GM18517 (cell line): ENCODE results near the gene CFAP43.
"Not testable (repeated sequence)": the region's sequence is repeated elsewhere in the genome, so short reads cannot be mapped to it uniquely, and the experiment has no call there.

Experiments
- ATAC-seq: cut with Tn5 transposase; IDR thresholded peaks from one replicate; pipeline ENCODE4 v1.9.1; 2021; ENCODE audit warnings: mild to moderate bottlenecking, moderate library complexity; ENCODE audit not compliant: unreplicated experiment

The CFAP43 gene

GRCh38 chr10:104233817-104234216, 1.7 kb upstream of the CFAP43 start:
- ATAC-seq, result no peak

DNA sequence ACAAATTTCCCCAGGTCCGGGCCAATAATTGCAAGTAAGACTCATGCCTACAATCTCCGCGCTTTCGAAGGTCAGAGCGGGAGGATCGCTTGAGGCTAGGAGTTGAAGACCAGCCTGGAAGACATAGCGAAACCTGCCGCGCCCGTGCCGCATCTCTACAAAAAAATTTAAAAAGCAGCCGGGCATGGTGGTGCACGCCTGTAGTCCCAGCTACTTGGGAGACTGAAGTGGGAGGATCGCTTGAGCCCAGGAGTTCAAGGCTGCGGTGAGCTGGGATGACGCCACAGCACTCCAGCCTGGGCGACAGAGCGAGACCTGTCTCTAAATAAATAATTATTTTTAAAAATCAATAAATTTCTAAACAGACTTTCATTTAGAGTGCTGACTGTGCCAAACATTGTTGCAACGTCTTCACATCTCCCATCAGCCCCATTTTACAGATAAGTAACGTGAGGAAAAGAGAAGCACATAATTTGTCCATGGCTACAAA, 494 bp upstream of the CFAP43 start:
- ATAC-seq, result no peak

- no peak for ATAC-seq
These were observed 1.7 kb downstream of the CFAP43 start for GRCh38 chr10:104230490-104230889.

DNA sequence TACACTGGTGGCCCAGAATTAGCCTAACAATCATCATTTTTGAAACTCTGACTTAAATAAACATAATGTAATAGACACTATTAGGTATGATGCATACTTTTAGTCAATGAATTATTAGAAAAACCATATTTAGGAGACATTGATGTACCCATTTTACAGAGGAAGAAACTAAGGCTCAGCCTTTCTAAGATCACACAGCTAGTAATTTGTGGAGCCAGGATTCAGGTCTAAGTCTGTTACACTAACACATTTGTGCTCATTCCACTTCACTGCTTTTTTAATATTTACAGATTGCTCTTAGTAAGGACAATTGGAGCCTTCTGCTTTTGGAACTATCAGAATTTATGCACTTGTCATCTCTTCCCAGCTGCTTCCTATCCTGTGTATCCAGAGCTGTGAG, 8.9 kb downstream of the CFAP43 start:
- no peak for ATAC-seq

DNA sequence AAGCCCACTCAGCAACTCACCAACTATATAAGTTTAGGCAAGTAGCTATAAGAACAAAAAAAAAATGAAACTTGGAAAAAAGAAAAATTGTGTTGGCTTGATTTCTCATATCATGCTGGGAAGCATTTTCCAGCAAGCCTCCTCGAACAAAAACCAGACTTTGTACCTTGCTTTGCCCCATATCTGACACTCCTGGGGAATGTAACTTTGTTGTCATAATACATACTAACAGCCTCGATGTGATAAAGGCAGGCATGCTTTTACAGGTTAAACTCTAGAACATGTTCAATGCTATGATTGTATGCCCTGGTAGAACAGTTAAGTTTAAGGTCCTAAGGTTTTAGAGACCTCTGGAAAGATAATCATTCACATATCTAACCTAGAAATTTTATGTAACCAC, 11.6 kb downstream of the CFAP43 start:
- no peak for ATAC-seq

DNA sequence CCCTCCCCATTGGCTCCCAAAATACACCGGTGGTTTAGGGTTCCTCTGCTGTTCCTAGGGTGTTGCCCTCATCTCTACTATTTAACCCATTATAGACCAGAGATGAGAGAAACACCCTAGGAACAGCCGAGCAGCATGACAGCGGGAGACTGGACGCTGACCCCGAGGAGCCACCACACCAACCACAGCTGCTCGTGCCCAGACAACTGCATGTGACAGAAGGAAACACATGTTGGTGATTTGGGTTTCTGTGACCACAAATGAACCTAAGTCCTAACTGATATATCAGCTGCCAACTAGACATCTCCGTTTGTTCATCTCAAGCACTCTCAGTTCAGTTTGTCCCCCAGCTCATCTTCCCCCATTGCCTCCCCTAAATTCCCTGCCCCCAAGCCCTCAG, 13.4 kb downstream of the CFAP43 start:
- no peak for ATAC-seq

DNA sequence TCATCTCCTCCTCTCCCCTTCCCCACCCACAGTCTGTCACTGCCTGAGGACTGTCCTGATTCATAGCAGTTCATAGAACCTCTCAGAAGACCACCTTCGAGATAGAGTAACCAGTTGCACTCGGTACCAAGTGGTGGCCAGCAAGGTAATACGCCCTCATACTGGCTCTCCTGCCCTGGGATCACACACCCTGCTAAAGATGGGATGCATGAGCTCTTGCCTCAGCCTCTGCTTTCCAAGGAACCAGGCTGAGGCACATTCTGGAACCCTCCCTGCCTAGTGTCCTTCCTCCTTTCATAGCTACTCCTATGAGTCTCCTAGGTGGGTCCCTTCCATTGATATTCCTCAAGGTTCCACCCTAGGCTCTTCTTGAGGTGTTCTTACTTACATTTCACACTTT, 15.5 kb downstream of the CFAP43 start:
- no peak for ATAC-seq

DNA sequence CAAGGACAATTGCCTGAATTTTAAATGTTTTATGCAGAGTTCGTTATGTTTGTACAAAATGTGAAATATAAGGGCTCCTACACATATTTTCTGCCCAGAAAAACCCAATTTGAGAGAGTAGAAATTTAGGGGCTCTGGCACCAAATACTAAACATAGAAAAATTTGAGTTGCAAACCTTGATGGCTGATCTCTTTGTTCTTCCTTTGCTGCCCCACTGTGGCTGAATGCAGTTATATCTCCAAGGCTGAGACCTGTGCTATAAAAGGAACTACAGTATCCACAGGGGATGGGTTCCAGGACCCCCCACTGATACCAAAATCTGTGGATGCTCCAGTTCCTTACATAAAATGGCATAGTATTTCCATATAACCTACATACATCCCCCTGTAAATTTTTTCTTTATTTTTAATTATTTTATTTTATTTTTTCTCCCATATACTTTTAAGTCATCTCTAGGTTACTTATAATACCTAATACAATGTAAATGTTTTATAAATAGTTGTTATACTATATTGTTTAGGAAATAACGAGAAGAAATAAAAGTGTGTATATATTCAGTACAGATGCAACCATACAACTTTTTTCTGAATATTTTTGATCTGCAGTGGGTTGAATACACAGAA, 22.5 kb downstream of the CFAP43 start:
- ATAC-seq, result no peak

- ATAC-seq, result no peak
These were observed 23.4 kb downstream of the CFAP43 start for GRCh38 chr10:104208730-104209129.

DNA sequence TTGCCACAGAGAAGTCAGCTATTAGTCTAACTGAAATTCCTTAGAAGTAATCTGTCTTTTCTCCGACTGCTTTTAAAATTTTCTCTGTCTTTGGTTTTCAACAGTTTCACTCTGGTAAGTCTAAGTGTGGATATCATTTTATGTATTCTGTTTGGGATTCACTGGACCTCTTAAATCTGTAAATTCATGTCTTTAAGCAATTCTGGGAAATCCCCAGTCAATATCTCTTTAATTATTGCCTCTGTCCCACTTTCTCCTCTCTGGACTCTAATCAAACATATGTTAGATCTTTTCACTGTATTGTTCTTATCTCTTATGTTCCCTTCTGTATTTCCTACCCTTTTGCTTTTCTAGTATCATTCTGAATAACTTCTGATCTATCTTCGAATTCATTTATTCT, 29.9 kb downstream of the CFAP43 start:
- no peak for ATAC-seq

DNA sequence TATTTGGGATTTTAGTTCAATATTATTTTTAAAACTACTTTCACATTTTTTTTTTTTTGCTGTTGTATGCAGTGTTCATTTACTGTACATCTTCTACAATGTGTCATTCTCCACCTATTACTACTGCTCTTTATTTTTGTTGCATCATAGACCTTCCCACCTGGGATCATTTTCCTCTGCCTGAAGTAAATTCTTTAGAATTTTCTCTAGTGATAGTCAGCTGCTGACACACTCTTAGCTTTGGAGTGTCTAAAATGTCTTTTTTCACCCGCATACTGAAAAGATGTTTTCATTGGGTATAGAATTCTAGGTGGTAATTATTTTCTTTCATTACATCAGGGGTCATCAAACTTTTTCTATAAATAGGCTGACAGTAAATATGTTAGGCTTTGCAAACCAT, 30.5 kb downstream of the CFAP43 start:
- no peak for ATAC-seq

DNA sequence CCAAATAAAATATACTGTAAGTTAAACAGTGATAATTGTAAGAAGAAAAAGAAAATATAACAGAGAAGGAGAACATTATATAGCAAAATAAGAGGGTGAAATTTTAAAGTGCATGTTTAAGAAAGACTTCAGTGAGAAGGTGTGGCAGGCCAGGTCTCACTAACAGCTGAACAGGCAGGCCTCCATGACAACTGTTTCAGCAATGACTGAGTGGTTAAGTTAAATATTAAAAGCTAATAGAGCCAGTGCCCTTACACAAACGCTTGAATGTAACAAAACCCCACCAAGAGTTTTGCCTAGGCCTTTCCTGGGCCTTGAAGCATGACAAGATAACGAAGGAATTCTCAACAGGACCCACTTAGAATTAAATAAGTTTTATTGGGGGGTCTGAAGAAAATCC, 32.6 kb downstream of the CFAP43 start:
- ATAC-seq, result no peak

DNA sequence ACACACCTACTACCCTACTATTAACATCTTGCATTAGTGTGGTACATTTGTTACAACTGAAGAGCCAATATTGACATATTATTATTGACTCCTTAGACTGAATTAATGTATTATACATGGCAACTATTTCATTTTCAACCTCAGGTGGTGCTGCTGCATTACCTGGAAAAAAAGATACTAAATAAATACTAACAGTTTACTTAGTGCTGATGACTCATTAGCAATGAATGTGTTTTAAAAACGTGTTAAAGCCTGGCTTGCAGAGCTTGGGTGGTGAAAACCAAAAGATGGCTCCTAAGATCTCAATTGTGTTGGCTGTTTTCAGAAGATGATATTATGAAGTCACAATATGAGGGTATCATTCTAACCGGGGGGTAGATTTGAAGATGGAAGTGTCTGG, 34.8 kb downstream of the CFAP43 start:
- no peak for ATAC-seq

DNA sequence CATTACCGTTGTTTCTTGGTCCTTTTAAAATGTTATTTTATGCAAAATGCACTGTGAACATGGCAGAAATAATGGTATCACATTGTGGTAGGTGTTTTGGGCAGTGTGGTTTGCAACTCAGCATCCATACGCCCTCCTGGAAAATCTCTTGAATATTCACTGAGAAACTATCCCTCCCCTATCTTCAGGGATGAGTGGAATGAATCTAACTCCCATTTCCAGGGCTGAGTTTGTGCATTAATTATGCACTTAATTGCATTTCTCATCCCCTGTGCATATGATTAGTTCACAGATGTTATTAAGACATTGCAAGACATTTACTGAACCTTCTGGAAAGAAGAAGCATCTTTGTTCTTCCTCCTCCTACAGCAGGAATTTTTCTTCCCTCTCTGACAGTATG, 36.5 kb downstream of the CFAP43 start:
- ATAC-seq, result no peak

GRCh38 chr10:104193787-104194186, 38.4 kb downstream of the CFAP43 start:
- no peak for ATAC-seq

GRCh38 chr10:104190695-104191094, 41.5 kb downstream of the CFAP43 start:
- ATAC-seq, result no peak

DNA sequence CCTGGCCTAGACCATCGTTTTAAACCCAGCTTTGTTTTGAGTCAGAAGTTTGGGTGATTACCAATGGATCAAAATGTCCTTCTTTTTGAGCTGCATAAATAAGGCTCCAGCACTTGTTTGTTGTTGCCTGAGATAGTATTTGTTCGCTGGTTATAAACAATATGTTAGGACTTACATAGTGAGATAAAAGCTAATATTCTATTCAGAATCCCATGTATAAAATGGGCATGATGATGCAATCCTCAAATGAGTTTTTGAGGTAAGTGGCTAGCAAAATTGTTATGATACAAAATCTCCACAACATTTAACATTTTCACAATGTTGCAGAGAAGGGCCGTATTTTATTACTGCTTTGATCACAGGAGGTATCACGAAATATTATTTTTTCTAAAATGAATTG, 48.5 kb downstream of the CFAP43 start:
- ATAC-seq, result no peak

- ATAC-seq, result not testable (repeated sequence)
These were observed 58.0 kb downstream of the CFAP43 start for GRCh38 chr10:104174136-104174535.

DNA sequence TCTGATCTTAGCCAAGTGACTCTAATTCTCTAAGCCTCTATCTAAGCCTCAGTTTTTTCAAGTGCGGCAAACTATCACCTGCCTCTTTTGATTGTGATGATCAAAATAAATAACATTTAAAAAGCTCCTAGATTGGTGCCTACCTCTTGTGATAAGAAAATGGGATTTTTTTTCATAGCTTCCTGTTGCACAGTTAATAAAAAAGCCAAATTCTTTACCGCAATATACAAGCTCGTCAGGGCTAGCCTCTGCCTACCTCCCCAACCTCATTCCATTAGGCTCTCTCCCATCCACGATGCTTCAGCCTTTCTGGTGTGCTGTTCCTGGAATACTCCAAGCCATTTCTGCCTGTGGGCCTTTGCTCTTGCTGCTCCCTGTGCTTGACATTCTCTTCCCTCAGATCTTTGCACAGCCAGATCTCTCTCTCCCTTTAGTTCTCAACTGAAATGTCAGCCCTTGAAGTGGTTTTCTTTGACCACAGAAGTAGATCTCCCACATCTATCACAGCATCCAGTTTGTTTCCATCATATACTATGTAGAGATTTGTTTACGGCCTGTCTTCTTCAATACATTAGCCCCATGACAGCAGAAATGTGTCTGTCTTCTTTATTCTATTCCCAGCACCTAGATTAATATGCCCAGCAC, 61.4 kb downstream of the CFAP43 start:
- no peak for ATAC-seq

- ATAC-seq, result no peak
These were observed 76.6 kb downstream of the CFAP43 start for GRCh38 chr10:104155591-104155990.

- no peak for ATAC-seq
These were observed 80.4 kb downstream of the CFAP43 start for GRCh38 chr10:104151737-104152136.

- no peak for ATAC-seq
These were observed 82.0 kb downstream of the CFAP43 start for GRCh38 chr10:104150139-104150538.

DNA sequence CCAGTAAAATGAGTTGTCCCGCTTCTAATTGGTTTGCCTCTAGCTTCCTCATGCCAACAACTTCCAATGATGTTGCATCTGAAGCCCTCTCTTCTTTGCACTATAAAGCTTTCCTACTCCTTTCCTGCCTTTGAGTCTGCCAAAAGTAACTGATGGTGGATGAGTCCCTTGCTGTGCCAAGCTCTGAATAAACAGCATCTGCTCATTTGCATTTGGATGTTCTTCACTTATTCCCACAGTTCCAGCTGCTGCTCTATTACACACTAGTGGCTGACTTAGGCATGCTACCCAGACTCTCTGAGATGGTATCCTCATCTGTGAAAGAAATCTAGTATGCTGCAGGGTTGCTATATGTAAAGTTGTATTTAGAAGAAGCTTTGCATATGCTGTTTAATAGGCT, 85.3 kb downstream of the CFAP43 start:
- no peak for ATAC-seq
